NCI-H82 (cell line): Measurements from ENCODE around the gene TDP2.

Experiments used
- DNase-seq: peaks from one replicate; lab custom pipeline; 2025; lab: John Stamatoyannopoulos, UW

The TDP2 gene

GRCh38 chr6:24666641-24667377, at the start of gene TDP2, which contains the start of gene ACOT13:
Gene TDP2, minus strand, starts transcription at chr6:24666899. Its CDS starts 37 bp downstream, at chr6:24666862.
Gene ACOT13, plus strand, starts transcription at chr6:24667077. Its CDS starts 187 bp downstream, at chr6:24667264.
- DNase-seq = peak; percentile 99

GRCh38 chr6:24710519-24711303, 44.0 kb upstream of the TDP2 start:
- peak; percentile 24 for DNase-seq

- DNase-seq = no peak
These were observed 42.5 kb upstream of the TDP2 start for GRCh38 chr6:24709014-24709711.

GRCh38 chr6:24708612-24709011, 41.9 kb upstream of the TDP2 start:
- no peak for DNase-seq

- DNase-seq = no peak
These were observed 37.8 kb upstream of the TDP2 start for GRCh38 chr6:24704468-24704867.

GRCh38 chr6:24702720-24703282, 36.1 kb upstream of the TDP2 start:
- no peak for DNase-seq

- DNase-seq = no peak
These were observed 33.0 kb upstream of the TDP2 start for GRCh38 chr6:24699521-24700359.

- no peak for DNase-seq
These were observed 29.4 kb upstream of the TDP2 start for GRCh38 chr6:24696097-24696496.

GRCh38 chr6:24695635-24696034, 28.9 kb upstream of the TDP2 start:
- DNase-seq = peak; percentile 81

- no peak for DNase-seq
These were observed 27.5 kb upstream of the TDP2 start for GRCh38 chr6:24694198-24694597.

GRCh38 chr6:24692848-24693592, 26.3 kb upstream of the TDP2 start:
- peak; percentile 75 for DNase-seq

GRCh38 chr6:24692415-24692814, 25.7 kb upstream of the TDP2 start:
- DNase-seq = no peak

GRCh38 chr6:24692003-24692402, 25.3 kb upstream of the TDP2 start:
- peak; percentile 23 for DNase-seq

GRCh38 chr6:24691550-24691949, 24.9 kb upstream of the TDP2 start:
- DNase-seq = peak; percentile 28

GRCh38 chr6:24690593-24690992, 23.9 kb upstream of the TDP2 start:
- no peak for DNase-seq

- no peak for DNase-seq
These were observed 23.3 kb upstream of the TDP2 start for GRCh38 chr6:24689964-24690363.

GRCh38 chr6:24686946-24687345, 20.2 kb upstream of the TDP2 start:
- DNase-seq = no peak

- DNase-seq = no peak
These were observed 19.7 kb upstream of the TDP2 start for GRCh38 chr6:24686408-24686807.

GRCh38 chr6:24683297-24684296, 16.9 kb upstream of the TDP2 start:
- peak; percentile 53 for DNase-seq
